Measurements from ENCODE around the gene HTRA1. TPM values are rescaled to one million over a fixed set of nuclear protein-coding genes. Genes with fewer than 3 reads are reported as not detected.

The HTRA1 gene
- total and polyA plus RNA-seq, 9 of the 15 experiments (the other 6 are each of a cell fraction or from before 2014, with no cell fraction given), result 0.06 to 0.16 (median 0.13) TPM; not detected in 5

DNA sequence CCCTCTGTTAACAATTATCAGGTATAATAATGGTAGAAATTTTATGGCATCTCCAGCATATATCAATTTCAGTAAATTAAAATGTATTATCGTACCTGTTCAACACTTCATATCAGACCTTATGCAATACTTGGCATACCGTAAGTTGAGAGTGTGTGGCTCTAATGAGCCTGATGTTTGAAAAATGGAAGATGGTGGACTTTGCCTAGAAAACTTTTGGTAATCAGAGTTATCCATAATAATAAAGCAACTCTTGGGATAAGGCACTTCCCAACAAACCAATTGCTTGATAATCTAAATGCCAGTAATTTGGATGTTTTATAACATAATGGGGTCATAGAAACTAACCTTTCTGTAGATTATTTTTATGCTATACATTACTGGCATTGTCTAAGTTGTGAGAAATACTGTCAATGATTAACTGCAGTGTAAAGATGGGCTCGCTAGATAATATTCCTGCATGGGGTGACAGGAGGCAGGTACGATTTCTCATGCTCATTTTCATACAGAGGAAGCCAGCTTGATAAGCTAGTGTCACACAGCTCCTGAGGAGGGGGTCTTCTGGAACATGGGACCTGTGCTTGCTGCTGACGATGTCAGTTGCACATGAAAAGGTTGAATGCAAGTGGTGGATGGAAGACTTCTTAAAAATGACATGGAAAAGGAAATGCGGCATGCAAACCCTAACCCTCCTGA, 71.4 kb downstream of the HTRA1 start:
- no TSS peak for BruUV-seq (replicated peaks)
- TF ChIP-seq STAG1 (CRISPR knock-in tag; IDR thresholded peaks at IDR 0.05; ENCODE audit: borderline replicate concordance), result no peak
- TF ChIP-seq RBBP5 (IDR thresholded peaks at IDR 0.05; ENCODE audit: borderline replicate concordance, insufficient read depth, low read length, poor library complexity, severe bottlenecking), result no peak
- TF ChIP-seq MYBL2 (IDR thresholded peaks at IDR 0.05; ENCODE audit: low read depth), result no peak
- no peak for TF ChIP-seq MYBL2 (CRISPR knock-in tag; IDR thresholded peaks at IDR 0.05; ENCODE audit: borderline replicate concordance)
- TF ChIP-seq ZNF3 (CRISPR knock-in tag; IDR thresholded peaks at IDR 0.05), result no peak
- no peak for TF ChIP-seq ZNF717 (CRISPR knock-in tag; IDR thresholded peaks at IDR 0.05)
- TF ChIP-seq, protein P1, sequence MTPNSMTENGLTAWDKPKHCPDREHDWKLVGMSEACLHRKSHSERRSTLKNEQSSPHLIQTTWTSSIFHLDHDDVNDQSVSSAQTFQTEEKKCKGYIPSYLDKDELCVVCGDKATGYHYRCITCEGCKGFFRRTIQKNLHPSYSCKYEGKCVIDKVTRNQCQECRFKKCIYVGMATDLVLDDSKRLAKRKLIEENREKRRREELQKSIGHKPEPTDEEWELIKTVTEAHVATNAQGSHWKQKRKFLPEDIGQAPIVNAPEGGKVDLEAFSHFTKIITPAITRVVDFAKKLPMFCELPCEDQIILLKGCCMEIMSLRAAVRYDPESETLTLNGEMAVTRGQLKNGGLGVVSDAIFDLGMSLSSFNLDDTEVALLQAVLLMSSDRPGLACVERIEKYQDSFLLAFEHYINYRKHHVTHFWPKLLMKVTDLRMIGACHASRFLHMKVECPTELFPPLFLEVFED (CRISPR knock-in tag; conservative IDR thresholded peaks at IDR 0.05), result no peak
- TF ChIP-seq POLR2AphosphoS5 (IDR thresholded peaks at IDR 0.05; ENCODE audit: control insufficient read depth, insufficient read depth, low read depth, low read length), result no peak
- TF ChIP-seq DIDO1 (tag; IDR thresholded peaks at IDR 0.05; ENCODE audit: low read depth), result no peak
- TF ChIP-seq, protein P2, sequence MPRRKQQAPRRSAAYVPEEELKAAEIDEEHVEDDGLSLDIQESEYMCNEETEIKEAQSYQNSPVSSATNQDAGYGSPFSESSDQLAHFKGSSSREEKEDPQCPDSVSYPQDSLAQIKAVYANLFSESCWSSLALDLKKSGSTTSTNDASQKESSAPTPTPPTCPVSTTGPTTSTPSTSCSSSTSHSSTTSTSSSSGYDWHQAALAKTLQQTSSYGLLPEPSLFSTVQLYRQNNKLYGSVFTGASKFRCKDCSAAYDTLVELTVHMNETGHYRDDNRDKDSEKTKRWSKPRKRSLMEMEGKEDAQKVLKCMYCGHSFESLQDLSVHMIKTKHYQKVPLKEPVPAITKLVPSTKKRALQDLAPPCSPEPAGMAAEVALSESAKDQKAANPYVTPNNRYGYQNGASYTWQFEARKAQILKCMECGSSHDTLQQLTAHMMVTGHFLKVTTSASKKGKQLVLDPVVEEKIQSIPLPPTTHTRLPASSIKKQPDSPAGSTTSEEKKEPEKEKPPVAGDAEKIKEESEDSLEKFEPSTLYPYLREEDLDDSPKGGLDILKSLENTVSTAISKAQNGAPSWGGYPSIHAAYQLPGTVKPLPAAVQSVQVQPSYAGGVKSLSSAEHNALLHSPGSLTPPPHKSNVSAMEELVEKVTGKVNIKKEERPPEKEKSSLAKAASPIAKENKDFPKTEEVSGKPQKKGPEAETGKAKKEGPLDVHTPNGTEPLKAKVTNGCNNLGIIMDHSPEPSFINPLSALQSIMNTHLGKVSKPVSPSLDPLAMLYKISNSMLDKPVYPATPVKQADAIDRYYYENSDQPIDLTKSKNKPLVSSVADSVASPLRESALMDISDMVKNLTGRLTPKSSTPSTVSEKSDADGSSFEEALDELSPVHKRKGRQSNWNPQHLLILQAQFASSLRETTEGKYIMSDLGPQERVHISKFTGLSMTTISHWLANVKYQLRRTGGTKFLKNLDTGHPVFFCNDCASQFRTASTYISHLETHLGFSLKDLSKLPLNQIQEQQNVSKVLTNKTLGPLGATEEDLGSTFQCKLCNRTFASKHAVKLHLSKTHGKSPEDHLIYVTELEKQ (CRISPR knock-in tag; IDR thresholded peaks at IDR 0.05), result no peak
- TF ChIP-seq ZNF561 (CRISPR knock-in tag; conservative IDR thresholded peaks at IDR 0.05), result no peak
- no peak for TF ChIP-seq MBD2 (IDR thresholded peaks at IDR 0.05; ENCODE audit: borderline replicate concordance, low read depth)
- TF ChIP-seq ZNF23 (CRISPR knock-in tag; IDR thresholded peaks at IDR 0.05), result no peak
- no peak for TF ChIP-seq ETV5 (CRISPR knock-in tag; IDR thresholded peaks at IDR 0.05; ENCODE audit: low read depth)
- TF ChIP-seq ZNF445 (CRISPR knock-in tag; IDR thresholded peaks at IDR 0.05; ENCODE audit: low read depth), result no peak

More for the DNA sequence above, 71.4 kb downstream of the HTRA1 start:
- H3K79me2 ChIP-seq (ENCODE audit: control insufficient read depth, insufficient read depth, low read length), result no peaks in the 10 kb centered on the region
- H3K27ac ChIP-seq (ENCODE audit: extremely low read depth, low read depth, low read length), result no peak overlapping the region
- no peak overlapping the region for H2AFZ ChIP-seq (ENCODE audit: low read depth, low read length)
- no peak overlapping the region for H3K4me3 ChIP-seq
- no peaks in the 10 kb centered on the region for H3K4me1 ChIP-seq (replicated peaks in 1 of 2; ENCODE audit: control insufficient read depth in 2 of 2, insufficient read depth in 2 of 2, low read length in 2 of 2)
- in situ Hi-C loops (cut with MboI), result no loop called here
- H3K27me3 ChIP-seq (ENCODE audit: control insufficient read depth in 2 of 2, insufficient read depth in 2 of 2, low read length in 2 of 2), result no peaks in the 10 kb centered on the region
- WGBS (ENCODE audit: insufficient coverage, low coverage, missing lambda C conversion rate), result 6% methylated on average over 5 of the region's 6 CpGs
- CTCF ChIA-PET (ENCODE audit: low intra/inter-chr PET ratio), result no interaction called here
- ATAC-seq, result no peak
- POLR2A ChIA-PET, result no interaction called here
- H3K9me1 ChIP-seq (ENCODE audit: control insufficient read depth, insufficient read depth, low read length), result no peaks in the 10 kb centered on the region
- no peak for FAIRE-seq
- intact Hi-C loops (cut with micrococcal nuclease), result no loop called here
- DNase-seq (ENCODE audit: extremely low read depth in 1 of 4, low spot score in 3 of 4), result no peak
- H3K9me3 ChIP-seq (replicated peaks; ENCODE audit: control insufficient read depth, insufficient read depth, low read depth, low read length), result no peaks in the 10 kb centered on the region
- no peak overlapping the region for H3K4me2 ChIP-seq (ENCODE audit: insufficient read depth, low read length)
- H3K36me3 ChIP-seq (ENCODE audit: control insufficient read depth, insufficient read depth, low read length), result no peaks in the 10 kb centered on the region
- no peaks in the 10 kb centered on the region for H4K20me1 ChIP-seq (replicated peaks; ENCODE audit: control insufficient read depth, insufficient read depth, low read length)
- no peak overlapping the region for H3K9ac ChIP-seq (ENCODE audit: insufficient read depth in 1 of 2, low read depth in 2 of 2, low read length in 2 of 2)

Data from K562 (cell line).